Measurements from ENCODE around the gene KCTD10.

GRCh38 chr12:109488051-109488665, 11.1 kb upstream of the KCTD10 start:
- TF ChIP-seq RCOR1 (IDR thresholded peaks at IDR 0.05; ENCODE audit: low read length): no peak
- no peak for TF ChIP-seq CTCF (IDR thresholded peaks at IDR 0.05)
- no peak for TF ChIP-seq SIN3A (IDR thresholded peaks at IDR 0.05; ENCODE audit: borderline replicate concordance, low read depth, low read length)
- no peak for TF ChIP-seq MEF2A (IDR thresholded peaks at IDR 0.05; ENCODE audit: borderline replicate concordance, low read depth)
- no peak for TF ChIP-seq EP300 (IDR thresholded peaks at IDR 0.05; ENCODE audit: borderline replicate concordance in 1 of 2, low read depth in 1 of 2, low read length in 1 of 2)
- no peak for TF ChIP-seq USF2 (IDR thresholded peaks at IDR 0.05; ENCODE audit: borderline replicate concordance, low read depth, low read length)
- no peak for TF ChIP-seq YY1 (IDR thresholded peaks at IDR 0.05; ENCODE audit: low read depth)
